ENCODE measurements around the gene CFD. TPM values are rescaled to one million over a fixed set of nuclear protein-coding genes. Genes with fewer than 3 reads are reported as not detected.

The CFD gene
- total and polyA plus RNA-seq, 10 of the 15 experiments (the other 5 are each of a cell fraction or from before 2014, with no cell fraction given), result 0.05 to 1.1 (median 0.38) TPM; not detected in 4

DNA sequence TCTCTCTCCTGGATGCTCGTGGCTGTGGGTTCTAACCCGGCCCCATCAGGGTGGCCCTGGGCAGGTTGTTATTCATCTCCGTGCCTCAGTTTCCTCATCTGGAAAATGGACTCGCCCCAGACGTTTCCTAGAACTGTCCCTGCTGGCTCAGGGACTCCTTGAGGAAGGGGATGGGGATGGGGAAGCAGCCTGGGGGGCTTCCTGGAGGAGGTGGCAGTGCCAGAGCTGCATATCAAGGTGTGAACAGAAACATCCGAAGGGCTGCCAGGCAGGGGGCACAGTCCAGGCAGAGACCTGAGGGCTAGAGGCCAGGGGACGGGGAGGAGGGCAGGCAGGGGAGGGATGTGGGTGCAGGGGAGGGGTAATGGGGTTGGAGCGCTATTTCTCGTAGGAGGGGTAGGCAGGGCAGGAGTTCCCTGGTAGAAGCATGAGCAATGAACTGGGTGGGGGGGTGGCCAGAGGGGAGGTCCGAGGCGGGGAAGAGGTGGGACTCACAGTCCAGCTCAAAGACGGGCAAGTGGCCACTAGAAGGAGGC, 11.0 kb upstream of the CFD start:
- ATAC-seq (no peak), DNase-seq (ENCODE audit: low read depth, low spot score) (no peak), FAIRE-seq (no peak)
- Histone ChIP-seq H3K4me3 (no peak overlapping the region), H4K20me1 (ENCODE audit: control insufficient read depth, insufficient read depth) (no peaks in the 10 kb centered on the region), H3K36me3 (ENCODE audit: control insufficient read depth in 2 of 2, insufficient read depth in 2 of 2, low read length in 1 of 2) (no peaks in the 10 kb centered on the region), H3K9me3 (replicated peaks; ENCODE audit: control insufficient read depth, insufficient read depth, low read length) (no peaks in the 10 kb centered on the region; the same call in 2 of the 3 replicates), H3K27me3 (replicated peaks in 1 of 2; ENCODE audit: control insufficient read depth in 2 of 2, insufficient read depth in 2 of 2, low read length in 1 of 2) (no peaks in the 10 kb centered on the region; a peak in 1 of 4 replicates), H3K9ac (ENCODE audit: control insufficient read depth, insufficient read depth, low read length) (no peak overlapping the region), H3K4me2 (ENCODE audit: control insufficient read depth, insufficient read depth) (no peak overlapping the region), H3K79me2 (ENCODE audit: control insufficient read depth, insufficient read depth, low read length) (no peaks in the 10 kb centered on the region), H2AFZ (ENCODE audit: control insufficient read depth, low read depth, low read length) (no peak overlapping the region), H3K27ac (ENCODE audit: control insufficient read depth, insufficient read depth) (no peak overlapping the region), H3K4me1 (ENCODE audit: control insufficient read depth, insufficient read depth, low read length) (peaks cover 2% of the 10 kb centered on the region; the same call in 1 of the 2 replicates)
- BruUV-seq (replicated peaks), result no TSS peak
- 21% methylated on average over 8 of the region's 12 CpGs for WGBS (ENCODE audit: insufficient coverage, insufficient replicate concordance, low lambda C conversion rate, missing lambda C conversion rate)
- ChIA-PET POLR2A (no interaction called here), SMC1A (ENCODE audit: uncharacterized antibody, unreplicated experiment) (no interaction called here), CTCF (interaction anchor here (0.8 to 1.0 kb wide), 2 partner anchors 9 to 15 kb away, joined by 3 to 5 read pairs; no protein-coding TSS in a partner anchor), RAD21 (ENCODE audit: unreplicated experiment) (interaction anchor here (1.5 kb wide), 1 partner anchor 15 kb away, joined by 5 read pairs; no protein-coding TSS in a partner anchor)
- in situ Hi-C loops (cut with MboI) (no loop called here), intact Hi-C loops (cut with micrococcal nuclease; ENCODE audit: unreplicated experiment) (no loop called here)
- TF ChIP-seq, protein P1, sequence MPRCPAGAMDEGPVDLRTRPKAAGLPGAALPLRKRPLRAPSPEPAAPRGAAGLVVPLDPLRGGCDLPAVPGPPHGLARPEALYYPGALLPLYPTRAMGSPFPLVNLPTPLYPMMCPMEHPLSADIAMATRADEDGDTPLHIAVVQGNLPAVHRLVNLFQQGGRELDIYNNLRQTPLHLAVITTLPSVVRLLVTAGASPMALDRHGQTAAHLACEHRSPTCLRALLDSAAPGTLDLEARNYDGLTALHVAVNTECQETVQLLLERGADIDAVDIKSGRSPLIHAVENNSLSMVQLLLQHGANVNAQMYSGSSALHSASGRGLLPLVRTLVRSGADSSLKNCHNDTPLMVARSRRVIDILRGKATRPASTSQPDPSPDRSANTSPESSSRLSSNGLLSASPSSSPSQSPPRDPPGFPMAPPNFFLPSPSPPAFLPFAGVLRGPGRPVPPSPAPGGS (IDR thresholded peaks at IDR 0.05; ENCODE audit: borderline replicate concordance, insufficient read depth, low read depth, low read length, poor library complexity, severe bottlenecking), result no peak
- TF ChIP-seq RCOR1 (conservative IDR thresholded peaks at IDR 0.05; ENCODE audit: low read depth, low read length), result no peak
- no peak for TF ChIP-seq TAF1 (IDR thresholded peaks at IDR 0.05; ENCODE audit: borderline replicate concordance, low read depth, low read length)
- TF ChIP-seq, protein P2, sequence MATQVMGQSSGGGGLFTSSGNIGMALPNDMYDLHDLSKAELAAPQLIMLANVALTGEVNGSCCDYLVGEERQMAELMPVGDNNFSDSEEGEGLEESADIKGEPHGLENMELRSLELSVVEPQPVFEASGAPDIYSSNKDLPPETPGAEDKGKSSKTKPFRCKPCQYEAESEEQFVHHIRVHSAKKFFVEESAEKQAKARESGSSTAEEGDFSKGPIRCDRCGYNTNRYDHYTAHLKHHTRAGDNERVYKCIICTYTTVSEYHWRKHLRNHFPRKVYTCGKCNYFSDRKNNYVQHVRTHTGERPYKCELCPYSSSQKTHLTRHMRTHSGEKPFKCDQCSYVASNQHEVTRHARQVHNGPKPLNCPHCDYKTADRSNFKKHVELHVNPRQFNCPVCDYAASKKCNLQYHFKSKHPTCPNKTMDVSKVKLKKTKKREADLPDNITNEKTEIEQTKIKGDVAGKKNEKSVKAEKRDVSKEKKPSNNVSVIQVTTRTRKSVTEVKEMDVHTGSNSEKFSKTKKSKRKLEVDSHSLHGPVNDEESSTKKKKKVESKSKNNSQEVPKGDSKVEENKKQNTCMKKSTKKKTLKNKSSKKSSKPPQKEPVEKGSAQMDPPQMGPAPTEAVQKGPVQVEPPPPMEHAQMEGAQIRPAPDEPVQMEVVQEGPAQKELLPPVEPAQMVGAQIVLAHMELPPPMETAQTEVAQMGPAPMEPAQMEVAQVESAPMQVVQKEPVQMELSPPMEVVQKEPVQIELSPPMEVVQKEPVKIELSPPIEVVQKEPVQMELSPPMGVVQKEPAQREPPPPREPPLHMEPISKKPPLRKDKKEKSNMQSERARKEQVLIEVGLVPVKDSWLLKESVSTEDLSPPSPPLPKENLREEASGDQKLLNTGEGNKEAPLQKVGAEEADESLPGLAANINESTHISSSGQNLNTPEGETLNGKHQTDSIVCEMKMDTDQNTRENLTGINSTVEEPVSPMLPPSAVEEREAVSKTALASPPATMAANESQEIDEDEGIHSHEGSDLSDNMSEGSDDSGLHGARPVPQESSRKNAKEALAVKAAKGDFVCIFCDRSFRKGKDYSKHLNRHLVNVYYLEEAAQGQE (IDR thresholded peaks at IDR 0.05; ENCODE audit: low read depth, low read length), result no peak
- no peak for TF ChIP-seq SMAD1 (IDR thresholded peaks at IDR 0.05; ENCODE audit: low read depth, partially characterized antibody)
- TF ChIP-seq MTA3 (IDR thresholded peaks at IDR 0.05; ENCODE audit: borderline replicate concordance, low read length), result no peak
- no peak for TF ChIP-seq TCF12 (IDR thresholded peaks at IDR 0.05; ENCODE audit: low read depth, low read length)
- no peak for TF ChIP-seq NR2C1 (IDR thresholded peaks at IDR 0.05)
- no peak for TF ChIP-seq ZNF622 (IDR thresholded peaks at IDR 0.05)
- TF ChIP-seq, protein P3, sequence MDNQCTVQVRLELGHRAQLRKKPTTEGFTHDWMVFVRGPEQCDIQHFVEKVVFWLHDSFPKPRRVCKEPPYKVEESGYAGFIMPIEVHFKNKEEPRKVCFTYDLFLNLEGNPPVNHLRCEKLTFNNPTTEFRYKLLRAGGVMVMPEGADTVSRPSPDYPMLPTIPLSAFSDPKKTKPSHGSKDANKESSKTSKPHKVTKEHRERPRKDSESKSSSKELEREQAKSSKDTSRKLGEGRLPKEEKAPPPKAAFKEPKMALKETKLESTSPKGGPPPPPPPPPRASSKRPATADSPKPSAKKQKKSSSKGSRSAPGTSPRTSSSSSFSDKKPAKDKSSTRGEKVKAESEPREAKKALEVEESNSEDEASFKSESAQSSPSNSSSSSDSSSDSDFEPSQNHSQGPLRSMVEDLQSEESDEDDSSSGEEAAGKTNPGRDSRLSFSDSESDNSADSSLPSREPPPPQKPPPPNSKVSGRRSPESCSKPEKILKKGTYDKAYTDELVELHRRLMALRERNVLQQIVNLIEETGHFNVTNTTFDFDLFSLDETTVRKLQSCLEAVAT (IDR thresholded peaks at IDR 0.05), result no peak
- TF ChIP-seq POLR2A (IDR thresholded peaks at IDR 0.05; ENCODE audit: low read depth, low read length), result no peak
- TF ChIP-seq ZNF207 (IDR thresholded peaks at IDR 0.05; ENCODE audit: borderline replicate concordance), result no peak
- no peak for TF ChIP-seq BRCA1 (IDR thresholded peaks at IDR 0.05; ENCODE audit: low read depth, low read length)
- no peak for TF ChIP-seq HCFC1 (IDR thresholded peaks at IDR 0.05; ENCODE audit: low read length)
- TF ChIP-seq ESRRA (IDR thresholded peaks at IDR 0.05; ENCODE audit: low read length), result no peak
